ENCODE data around the gene SNED1.

The SNED1 gene

GRCh38 chr2:240956171-240956934, 42.1 kb upstream of the SNED1 start:
- no peaks in the 10 kb centered on the region for H3K4me1 ChIP-seq (ENCODE audit: control insufficient read depth, low read depth, low read length)
- WGBS (ENCODE audit: extremely low coverage, insufficient coverage, low lambda C conversion rate): no CpG with 5 or more reads among the region's 16 CpGs

DNA sequence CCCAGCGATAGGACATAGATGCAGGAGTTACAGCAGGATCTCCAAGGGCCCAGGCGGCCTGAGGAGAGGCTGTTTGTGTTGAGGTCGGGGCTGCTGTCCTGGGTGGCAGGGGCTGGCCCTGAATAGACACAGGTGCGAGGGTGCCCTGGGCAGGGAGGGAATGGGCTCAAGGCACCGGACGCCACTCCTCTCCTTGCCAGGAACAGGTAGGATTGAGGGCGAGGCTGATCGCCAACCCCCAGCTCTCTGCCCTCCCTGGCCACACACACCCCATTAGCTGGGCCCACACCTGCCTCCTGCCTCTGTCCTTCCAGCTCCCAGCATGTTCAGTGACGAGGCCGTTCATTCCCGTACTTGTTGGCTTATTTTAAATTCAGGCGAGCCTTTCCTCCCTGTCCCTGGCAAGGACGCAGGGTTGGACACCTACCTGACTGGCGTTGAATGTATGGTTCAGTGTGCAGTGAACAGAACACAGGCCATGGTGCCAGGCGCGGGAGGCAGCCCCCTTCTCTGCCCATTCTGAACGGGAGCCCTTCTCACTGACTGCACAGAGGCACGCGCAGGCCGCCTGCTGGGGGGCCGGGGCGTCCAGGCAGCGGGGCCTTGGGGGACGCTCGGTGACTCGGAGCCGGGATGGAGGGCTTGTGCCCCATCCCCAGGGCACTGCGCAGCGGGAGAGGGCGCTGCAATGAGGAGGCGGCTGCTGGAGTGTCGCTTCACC, 41.3 kb upstream of the SNED1 start:
- H3K4me3 ChIP-seq (ENCODE audit: low read length): no peak overlapping the region
- H3K36me3 ChIP-seq (ENCODE audit: control insufficient read depth, insufficient read depth, low read length): no peaks in the 10 kb centered on the region
- WGBS (ENCODE audit: extremely low coverage, insufficient coverage, low lambda C conversion rate): no CpG with 5 or more reads among the region's 32 CpGs
- no peaks in the 10 kb centered on the region for H3K27me3 ChIP-seq (ENCODE audit: insufficient read depth, low read length, poor library complexity)
- H2BK15ac ChIP-seq (replicated peaks; ENCODE audit: low read depth): no peak overlapping the region
- no peak overlapping the region for H4K8ac ChIP-seq (ENCODE audit: low read depth, low read length)
- no peak overlapping the region for H3K56ac ChIP-seq (ENCODE audit: low read length)
- H2AK5ac ChIP-seq (ENCODE audit: low read length): no peak overlapping the region
- H3K18ac ChIP-seq (ENCODE audit: low read length): no peak overlapping the region
- no peak overlapping the region for H3K27ac ChIP-seq (ENCODE audit: low read depth, low read length)
- H3K79me1 ChIP-seq (ENCODE audit: low read length): no peaks in the 10 kb centered on the region
- H3K79me2 ChIP-seq (ENCODE audit: control insufficient read depth, insufficient read depth, low read length): no peaks in the 10 kb centered on the region
- DNase-seq: no peak
- H3K4me2 ChIP-seq (ENCODE audit: low read length): no peak overlapping the region
- no peak overlapping the region for H2BK120ac ChIP-seq (ENCODE audit: low read depth, low read length)
- no peak overlapping the region for H4K5ac ChIP-seq (ENCODE audit: low read length)
- H3K4ac ChIP-seq (ENCODE audit: low read depth, low read length): no peak overlapping the region
- no peak overlapping the region for H3K23ac ChIP-seq (ENCODE audit: low read length)
- H2BK5ac ChIP-seq (ENCODE audit: low read length): no peak overlapping the region
- no peaks in the 10 kb centered on the region for H3K4me1 ChIP-seq (ENCODE audit: control insufficient read depth, low read depth, low read length)
- no peak overlapping the region for H3K9ac ChIP-seq (ENCODE audit: low read length)

More at GRCh38 chr2:240956171-240956934, 42.1 kb upstream of the SNED1 start:
- Histone ChIP-seq H3K27ac (ENCODE audit: low read depth, low read length) (no peak overlapping the region), H3K4me2 (ENCODE audit: low read length) (no peak overlapping the region), H3K4ac (ENCODE audit: low read depth, low read length) (no peak overlapping the region), H3K18ac (ENCODE audit: low read length) (no peak overlapping the region), H3K23ac (ENCODE audit: low read length) (no peak overlapping the region), H3K27me3 (ENCODE audit: insufficient read depth, low read length, poor library complexity) (no peaks in the 10 kb centered on the region), H3K56ac (ENCODE audit: low read length) (no peak overlapping the region), H2AK5ac (ENCODE audit: low read length) (no peak overlapping the region), H4K5ac (ENCODE audit: low read length) (no peak overlapping the region), H2BK120ac (ENCODE audit: low read depth, low read length) (no peak overlapping the region), H3K79me2 (ENCODE audit: control insufficient read depth, insufficient read depth, low read length) (no peaks in the 10 kb centered on the region), H3K4me3 (ENCODE audit: low read length) (no peak overlapping the region), H4K8ac (ENCODE audit: low read depth, low read length) (no peak overlapping the region), H3K36me3 (ENCODE audit: control insufficient read depth, insufficient read depth, low read length) (no peaks in the 10 kb centered on the region), H3K9ac (ENCODE audit: low read length) (no peak overlapping the region), H2BK5ac (ENCODE audit: low read length) (no peak overlapping the region), H3K79me1 (ENCODE audit: low read length) (no peaks in the 10 kb centered on the region), H2BK15ac (replicated peaks; ENCODE audit: low read depth) (no peak overlapping the region)
- DNase-seq: no peak

DNA sequence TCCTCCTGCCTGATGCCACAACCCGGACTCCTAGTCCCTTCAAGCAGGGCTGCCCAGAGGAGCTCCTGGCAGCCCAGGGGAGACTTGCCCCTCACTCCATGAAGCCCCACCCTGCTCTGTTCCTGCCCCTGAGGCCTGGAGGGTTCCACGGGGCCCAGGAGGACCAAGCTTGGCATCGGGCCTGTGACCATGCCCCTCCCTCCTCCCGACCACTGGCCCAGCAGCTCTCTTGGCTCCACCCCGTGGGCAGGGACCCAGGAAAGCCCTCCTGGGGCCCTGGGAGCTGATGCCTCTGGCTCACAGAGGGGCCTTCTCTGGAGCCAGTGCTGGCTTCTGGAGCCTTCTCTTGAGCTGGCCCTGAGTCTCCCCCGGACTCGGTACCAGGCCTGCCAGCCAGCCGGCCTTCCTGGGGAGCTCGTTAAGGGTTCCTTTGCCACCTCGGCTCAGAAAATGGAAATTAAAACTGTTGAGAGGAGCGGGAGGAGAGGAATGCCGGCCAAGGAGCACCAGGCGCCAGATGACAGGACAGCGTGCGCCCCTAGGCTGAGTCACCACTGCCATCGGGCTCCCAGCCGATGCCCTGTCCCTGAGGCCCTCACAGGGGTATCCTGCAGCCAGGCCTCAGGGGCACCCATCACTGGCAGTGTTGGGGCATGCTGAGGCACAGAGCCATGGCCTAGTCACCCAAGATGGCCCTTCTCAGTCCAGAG, 40.6 kb upstream of the SNED1 start:
- no peak overlapping the region for H3K4me3 ChIP-seq (ENCODE audit: low read length)
- no CpG with 5 or more reads among the region's 17 CpGs for WGBS (ENCODE audit: extremely low coverage, insufficient coverage, low lambda C conversion rate)
- no peak overlapping the region for H3K23ac ChIP-seq (ENCODE audit: low read length)
- no peak for DNase-seq
- H3K4ac ChIP-seq (ENCODE audit: low read depth, low read length): no peak overlapping the region
- H3K36me3 ChIP-seq (ENCODE audit: control insufficient read depth, insufficient read depth, low read length): no peaks in the 10 kb centered on the region
- no peaks in the 10 kb centered on the region for H3K4me1 ChIP-seq (ENCODE audit: control insufficient read depth, low read depth, low read length)
- no peaks in the 10 kb centered on the region for H3K79me2 ChIP-seq (ENCODE audit: control insufficient read depth, insufficient read depth, low read length)
- H4K5ac ChIP-seq (ENCODE audit: low read length): no peak overlapping the region
- no peak overlapping the region for H2BK15ac ChIP-seq (replicated peaks; ENCODE audit: low read depth)
- H3K79me1 ChIP-seq (ENCODE audit: low read length): no peaks in the 10 kb centered on the region
- no peak overlapping the region for H3K27ac ChIP-seq (ENCODE audit: low read depth, low read length)
- H3K9ac ChIP-seq (ENCODE audit: low read length): no peak overlapping the region
- no peak overlapping the region for H3K4me2 ChIP-seq (ENCODE audit: low read length)
- no peak overlapping the region for H4K8ac ChIP-seq (ENCODE audit: low read depth, low read length)
- no peak overlapping the region for H3K18ac ChIP-seq (ENCODE audit: low read length)
- H2AK5ac ChIP-seq (ENCODE audit: low read length): no peak overlapping the region
- no peak overlapping the region for H2BK5ac ChIP-seq (ENCODE audit: low read length)
- peak overlapping the region; percentile 25 for H3K56ac ChIP-seq (ENCODE audit: low read length)
- no peaks in the 10 kb centered on the region for H3K27me3 ChIP-seq (ENCODE audit: insufficient read depth, low read length, poor library complexity)
- H2BK120ac ChIP-seq (ENCODE audit: low read depth, low read length): no peak overlapping the region

DNA sequence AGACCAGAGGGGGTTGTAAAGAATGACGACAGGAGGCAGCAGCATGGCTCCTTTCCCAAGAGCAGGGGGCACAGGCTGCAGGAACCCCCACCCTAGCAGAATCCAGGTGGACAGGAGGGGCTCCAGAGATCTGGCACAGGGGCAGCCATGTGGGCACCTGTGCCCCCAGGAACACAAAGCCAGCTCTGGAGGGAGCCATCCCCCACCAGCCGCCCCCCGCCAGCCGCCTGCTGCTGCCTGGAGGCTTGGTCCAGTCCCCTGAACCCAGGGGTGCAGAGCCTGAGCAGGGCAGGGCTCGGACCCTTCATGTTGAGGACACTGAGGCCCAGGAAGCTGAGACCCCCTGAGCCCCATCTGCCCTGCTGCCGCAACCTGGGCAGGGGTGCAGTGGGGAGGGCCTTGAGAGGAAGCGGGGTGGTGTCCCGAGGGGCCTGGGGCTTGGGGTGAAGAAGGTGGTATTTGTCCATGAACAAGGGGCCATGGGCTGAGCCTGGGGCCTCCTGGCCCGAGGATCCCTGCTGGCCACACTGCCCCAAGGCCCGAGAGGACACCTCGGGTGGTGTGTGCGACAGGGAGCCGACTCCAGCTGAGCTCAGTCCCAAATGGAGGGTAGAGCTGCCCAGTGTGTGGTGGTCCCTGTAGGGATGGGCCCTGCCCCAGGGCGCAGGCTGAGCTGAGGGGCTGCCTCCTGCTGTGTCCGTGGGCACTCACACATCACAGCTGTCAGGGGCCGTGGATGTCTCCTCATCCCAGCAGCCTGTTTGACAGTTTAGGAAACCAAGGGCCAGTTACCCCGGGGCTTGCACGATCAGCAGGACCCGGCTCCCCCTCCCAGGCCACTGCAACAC, 39.8 kb upstream of the SNED1 start:
- Histone ChIP-seq H2AK5ac (ENCODE audit: low read length) (no peak overlapping the region), H3K27ac (ENCODE audit: low read depth, low read length) (no peak overlapping the region), H3K4me2 (ENCODE audit: low read length) (no peak overlapping the region), H3K56ac (ENCODE audit: low read length) (peak overlapping the region; percentile 25), H3K27me3 (ENCODE audit: insufficient read depth, low read length, poor library complexity) (no peaks in the 10 kb centered on the region), H3K4me1 (ENCODE audit: control insufficient read depth, low read depth, low read length) (no peaks in the 10 kb centered on the region), H2BK5ac (ENCODE audit: low read length) (no peak overlapping the region), H3K79me2 (ENCODE audit: control insufficient read depth, insufficient read depth, low read length) (no peaks in the 10 kb centered on the region), H3K9ac (ENCODE audit: low read length) (no peak overlapping the region), H4K5ac (ENCODE audit: low read length) (no peak overlapping the region), H2BK120ac (ENCODE audit: low read depth, low read length) (no peak overlapping the region), H4K8ac (ENCODE audit: low read depth, low read length) (no peak overlapping the region), H3K4me3 (ENCODE audit: low read length) (no peak overlapping the region), H3K4ac (ENCODE audit: low read depth, low read length) (no peak overlapping the region), H3K79me1 (ENCODE audit: low read length) (no peaks in the 10 kb centered on the region), H2BK15ac (replicated peaks; ENCODE audit: low read depth) (no peak overlapping the region), H3K23ac (ENCODE audit: low read length) (no peak overlapping the region), H3K36me3 (ENCODE audit: control insufficient read depth, insufficient read depth, low read length) (no peaks in the 10 kb centered on the region), H3K18ac (ENCODE audit: low read length) (no peak overlapping the region)
- DNase-seq: no peak
- no CpG with 5 or more reads among the region's 19 CpGs for WGBS (ENCODE audit: extremely low coverage, insufficient coverage, low lambda C conversion rate)

DNA sequence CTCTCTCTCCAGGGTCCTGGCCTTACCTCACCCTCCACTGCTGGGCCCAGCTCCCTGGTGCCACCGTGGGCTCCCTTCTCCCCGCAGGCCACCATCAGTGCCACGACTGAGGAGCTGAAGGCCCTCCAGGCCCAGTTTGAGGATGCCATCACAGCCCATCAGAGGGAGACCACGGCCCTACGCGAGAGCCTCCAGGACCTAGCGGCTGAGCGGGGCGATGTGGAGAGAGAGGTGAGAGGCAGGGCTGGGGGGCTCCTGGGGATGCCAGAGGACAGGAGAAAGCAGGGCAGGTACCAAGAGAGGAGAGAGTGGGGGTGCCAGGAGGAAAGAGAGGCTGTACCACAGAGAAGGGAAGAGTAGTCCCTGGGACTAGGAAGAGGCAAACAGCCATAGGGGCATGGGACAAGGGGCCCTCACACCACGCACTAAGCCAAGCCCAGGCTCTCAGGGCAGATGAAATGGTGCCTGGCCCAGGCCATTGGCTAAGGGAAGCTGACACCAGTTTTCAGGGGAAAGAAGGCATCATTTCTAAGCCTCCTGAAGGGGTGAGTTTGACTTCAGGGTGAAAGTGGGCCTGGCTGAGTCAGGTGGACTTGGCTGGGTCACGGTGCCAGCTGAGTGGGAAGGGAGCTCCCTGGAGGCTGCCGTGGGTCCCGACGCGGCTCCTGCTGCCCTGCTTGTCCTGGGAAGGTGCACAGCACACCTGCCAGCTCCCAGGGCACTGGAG, 39.0 kb upstream of the SNED1 start:
- Histone ChIP-seq H2BK5ac (ENCODE audit: low read length) (no peak overlapping the region), H2AK5ac (ENCODE audit: low read length) (no peak overlapping the region), H3K79me2 (ENCODE audit: control insufficient read depth, insufficient read depth, low read length) (no peaks in the 10 kb centered on the region), H3K4me3 (ENCODE audit: low read length) (no peak overlapping the region), H2BK120ac (ENCODE audit: low read depth, low read length) (no peak overlapping the region), H3K18ac (ENCODE audit: low read length) (no peak overlapping the region), H3K79me1 (ENCODE audit: low read length) (no peaks in the 10 kb centered on the region), H4K5ac (ENCODE audit: low read length) (no peak overlapping the region), H3K23ac (ENCODE audit: low read length) (no peak overlapping the region), H2BK15ac (replicated peaks; ENCODE audit: low read depth) (no peak overlapping the region), H3K36me3 (ENCODE audit: control insufficient read depth, insufficient read depth, low read length) (no peaks in the 10 kb centered on the region), H3K27ac (ENCODE audit: low read depth, low read length) (no peak overlapping the region), H3K4me1 (ENCODE audit: control insufficient read depth, low read depth, low read length) (no peaks in the 10 kb centered on the region), H3K9ac (ENCODE audit: low read length) (no peak overlapping the region), H3K56ac (ENCODE audit: low read length) (no peak overlapping the region), H3K27me3 (ENCODE audit: insufficient read depth, low read length, poor library complexity) (no peaks in the 10 kb centered on the region), H4K8ac (ENCODE audit: low read depth, low read length) (no peak overlapping the region), H3K4me2 (ENCODE audit: low read length) (no peak overlapping the region), H3K4ac (ENCODE audit: low read depth, low read length) (no peak overlapping the region)
- WGBS (ENCODE audit: extremely low coverage, insufficient coverage, low lambda C conversion rate): no CpG with 5 or more reads among the region's 15 CpGs
- DNase-seq: no peak
